ENCODE measurements around the gene SMIM8.

SMIM8 gene

GRCh38 chr6:87333591-87334181 is 11.3 kb downstream of the SMIM8 start:
- Histone ChIP-seq H3K36me3 (ENCODE audit: control insufficient read depth, insufficient read depth, low read length) (no peaks in the 10 kb centered on the region), H3K27me3 (ENCODE audit: control insufficient read depth, insufficient read depth, low read length) (no peaks in the 10 kb centered on the region), H3K27ac (ENCODE audit: low read length) (no peak overlapping the region), H3K9me3 (ENCODE audit: control insufficient read depth, insufficient read depth, low read length) (no peaks in the 10 kb centered on the region), H3K4me1 (ENCODE audit: control insufficient read depth, insufficient read depth, low read length) (peaks cover 1% of the 10 kb centered on the region; the same call in 1 of the 2 replicates), H3K4me3 (ENCODE audit: low read length) (no peak overlapping the region)
- no peak for DNase-seq (ENCODE audit: low read depth, low spot score)
- no CpG with 5 or more reads among the region's 3 CpGs for WGBS (ENCODE audit: insufficient coverage, insufficient read length)

GRCh38 chr6:87334683-87335082 is 12.3 kb downstream of the SMIM8 start:
- H3K4me1 ChIP-seq (ENCODE audit: control insufficient read depth, insufficient read depth, low read length) = peaks cover 1% of the 10 kb centered on the region; the same call in 1 of the 2 replicates
- WGBS (ENCODE audit: insufficient coverage, insufficient read length) = no CpG with 5 or more reads among the region's 1 CpG
- H3K36me3 ChIP-seq (ENCODE audit: control insufficient read depth, insufficient read depth, low read length) = no peaks in the 10 kb centered on the region
- H3K27me3 ChIP-seq (ENCODE audit: control insufficient read depth, insufficient read depth, low read length) = no peaks in the 10 kb centered on the region
- no peak overlapping the region for H3K27ac ChIP-seq (ENCODE audit: low read length)
- H3K9me3 ChIP-seq (ENCODE audit: control insufficient read depth, insufficient read depth, low read length) = no peaks in the 10 kb centered on the region
- no peak for DNase-seq (ENCODE audit: low read depth, low spot score)
- no peak overlapping the region for H3K4me3 ChIP-seq (ENCODE audit: low read length)

- Histone ChIP-seq H3K27me3 (ENCODE audit: control insufficient read depth, insufficient read depth, low read length) (no peaks in the 10 kb centered on the region), H3K4me1 (ENCODE audit: control insufficient read depth, insufficient read depth, low read length) (peaks cover 1% of the 10 kb centered on the region; the same call in 1 of the 2 replicates), H3K36me3 (ENCODE audit: control insufficient read depth, insufficient read depth, low read length) (no peaks in the 10 kb centered on the region), H3K27ac (ENCODE audit: low read length) (no peak overlapping the region), H3K4me3 (ENCODE audit: low read length) (no peak overlapping the region), H3K9me3 (ENCODE audit: control insufficient read depth, insufficient read depth, low read length) (no peaks in the 10 kb centered on the region)
- no peak for DNase-seq (ENCODE audit: low read depth, low spot score)
- WGBS (ENCODE audit: insufficient coverage, insufficient read length) = no CpG with 5 or more reads among the region's 4 CpGs
These were observed 14.0 kb downstream of the SMIM8 start for GRCh38 chr6:87336367-87336766.

- no peak for DNase-seq (ENCODE audit: low read depth, low spot score)
- Histone ChIP-seq H3K27me3 (ENCODE audit: control insufficient read depth, insufficient read depth, low read length) (no peaks in the 10 kb centered on the region), H3K27ac (ENCODE audit: low read length) (no peak overlapping the region), H3K4me3 (ENCODE audit: low read length) (no peak overlapping the region), H3K36me3 (ENCODE audit: control insufficient read depth, insufficient read depth, low read length) (no peaks in the 10 kb centered on the region; the same call in 1 of the 2 replicates), H3K4me1 (ENCODE audit: control insufficient read depth, insufficient read depth, low read length) (no peaks in the 10 kb centered on the region), H3K9me3 (ENCODE audit: control insufficient read depth, insufficient read depth, low read length) (no peaks in the 10 kb centered on the region)
- WGBS (ENCODE audit: insufficient coverage, insufficient read length) = no CpG with 5 or more reads among the region's 4 CpGs
These were observed 17.8 kb downstream of the SMIM8 start for GRCh38 chr6:87340230-87340629.

- Histone ChIP-seq H3K36me3 (ENCODE audit: control insufficient read depth, insufficient read depth, low read length) (no peaks in the 10 kb centered on the region; the same call in 1 of the 2 replicates), H3K9me3 (ENCODE audit: control insufficient read depth, insufficient read depth, low read length) (no peaks in the 10 kb centered on the region), H3K4me3 (ENCODE audit: low read length) (no peak overlapping the region), H3K4me1 (ENCODE audit: control insufficient read depth, insufficient read depth, low read length) (no peaks in the 10 kb centered on the region), H3K27me3 (ENCODE audit: control insufficient read depth, insufficient read depth, low read length) (no peaks in the 10 kb centered on the region), H3K27ac (ENCODE audit: low read length) (no peak overlapping the region)
- no peak for DNase-seq (ENCODE audit: low read depth, low spot score)
- WGBS (ENCODE audit: insufficient coverage, insufficient read length) = no CpG with 5 or more reads among the region's 2 CpGs
These were observed 18.8 kb downstream of the SMIM8 start for GRCh38 chr6:87341158-87341557.

- Histone ChIP-seq H3K36me3 (ENCODE audit: control insufficient read depth, insufficient read depth, low read length) (no peaks in the 10 kb centered on the region; the same call in 1 of the 2 replicates), H3K4me1 (ENCODE audit: control insufficient read depth, insufficient read depth, low read length) (no peaks in the 10 kb centered on the region), H3K27me3 (ENCODE audit: control insufficient read depth, insufficient read depth, low read length) (no peaks in the 10 kb centered on the region), H3K9me3 (ENCODE audit: control insufficient read depth, insufficient read depth, low read length) (no peaks in the 10 kb centered on the region), H3K4me3 (ENCODE audit: low read length) (no peak overlapping the region), H3K27ac (ENCODE audit: low read length) (no peak overlapping the region)
- DNase-seq (ENCODE audit: low read depth, low spot score) = no peak
- no CpG with 5 or more reads among the region's 1 CpG for whole genome bisulfite sequencing (ENCODE audit: insufficient coverage, insufficient read length)
These were observed 19.5 kb downstream of the SMIM8 start for GRCh38 chr6:87341899-87342298.

GRCh38 chr6:87342829-87343228 is 20.4 kb downstream of the SMIM8 start:
- Histone ChIP-seq H3K4me1 (ENCODE audit: control insufficient read depth, insufficient read depth, low read length) (no peaks in the 10 kb centered on the region), H3K27ac (ENCODE audit: low read length) (no peak overlapping the region), H3K9me3 (ENCODE audit: control insufficient read depth, insufficient read depth, low read length) (no peaks in the 10 kb centered on the region), H3K27me3 (ENCODE audit: control insufficient read depth, insufficient read depth, low read length) (no peaks in the 10 kb centered on the region), H3K4me3 (ENCODE audit: low read length) (no peak overlapping the region), H3K36me3 (ENCODE audit: control insufficient read depth, insufficient read depth, low read length) (no peaks in the 10 kb centered on the region; the same call in 1 of the 2 replicates)
- no peak for DNase-seq (ENCODE audit: low read depth, low spot score)

GRCh38 chr6:87344731-87345130 is 22.3 kb downstream of the SMIM8 start, which contains the start of gene C6orf163:
Gene C6orf163 (plus strand): TSS chr6:87344813. CDS start chr6:87345100, 287 bp downstream.
- no CpG with 5 or more reads among the region's 2 CpGs for WGBS (ENCODE audit: insufficient coverage, insufficient read length)
- no peak for DNase-seq (ENCODE audit: low read depth, low spot score)
- no peak within 1 kb of the TSS for H3K4me3 ChIP-seq (ENCODE audit: low read length)

GRCh38 chr6:87346700-87347099 is 24.3 kb downstream of the SMIM8 start:
- Histone ChIP-seq H3K4me1 (ENCODE audit: control insufficient read depth, insufficient read depth, low read length) (no peaks in the 10 kb centered on the region), H3K27me3 (ENCODE audit: control insufficient read depth, insufficient read depth, low read length) (no peaks in the 10 kb centered on the region), H3K36me3 (ENCODE audit: control insufficient read depth, insufficient read depth, low read length) (no peaks in the 10 kb centered on the region; the same call in 1 of the 2 replicates), H3K27ac (ENCODE audit: low read length) (no peak overlapping the region), H3K9me3 (ENCODE audit: control insufficient read depth, insufficient read depth, low read length) (no peaks in the 10 kb centered on the region), H3K4me3 (ENCODE audit: low read length) (no peak overlapping the region)
- WGBS (ENCODE audit: insufficient coverage, insufficient read length) = no CpG with 5 or more reads among the region's 3 CpGs
- no peak for DNase-seq (ENCODE audit: low read depth, low spot score)

More at GRCh38 chr6:87344731-87345130, 22.3 kb downstream of the SMIM8 start, which contains the start of gene C6orf163:
- Histone ChIP-seq H3K4me1 (ENCODE audit: control insufficient read depth, insufficient read depth, low read length) (no peaks in the 10 kb centered on the region), H3K27me3 (ENCODE audit: control insufficient read depth, insufficient read depth, low read length) (no peaks in the 10 kb centered on the region), H3K9me3 (ENCODE audit: control insufficient read depth, insufficient read depth, low read length) (no peaks in the 10 kb centered on the region), H3K36me3 (ENCODE audit: control insufficient read depth, insufficient read depth, low read length) (no peaks in the 10 kb centered on the region; the same call in 1 of the 2 replicates), H3K27ac (ENCODE audit: low read length) (no peak within 1 kb of the TSS)

GRCh38 chr6:87349896-87350295 is 27.5 kb downstream of the SMIM8 start:
- WGBS (ENCODE audit: insufficient coverage, insufficient read length) = no CpG with 5 or more reads among the region's 2 CpGs
- Histone ChIP-seq H3K4me1 (ENCODE audit: control insufficient read depth, insufficient read depth, low read length) (no peaks in the 10 kb centered on the region), H3K27me3 (ENCODE audit: control insufficient read depth, insufficient read depth, low read length) (no peaks in the 10 kb centered on the region), H3K27ac (ENCODE audit: low read length) (no peak overlapping the region), H3K36me3 (ENCODE audit: control insufficient read depth, insufficient read depth, low read length) (no peaks in the 10 kb centered on the region), H3K9me3 (ENCODE audit: control insufficient read depth, insufficient read depth, low read length) (no peaks in the 10 kb centered on the region), H3K4me3 (ENCODE audit: low read length) (no peak overlapping the region)
- DNase-seq (ENCODE audit: low read depth, low spot score) = no peak

- Histone ChIP-seq H3K4me3 (ENCODE audit: low read length) (no peak overlapping the region), H3K27ac (ENCODE audit: low read length) (no peak overlapping the region), H3K4me1 (ENCODE audit: control insufficient read depth, insufficient read depth, low read length) (no peaks in the 10 kb centered on the region), H3K27me3 (ENCODE audit: control insufficient read depth, insufficient read depth, low read length) (no peaks in the 10 kb centered on the region), H3K9me3 (ENCODE audit: control insufficient read depth, insufficient read depth, low read length) (no peaks in the 10 kb centered on the region), H3K36me3 (ENCODE audit: control insufficient read depth, insufficient read depth, low read length) (no peaks in the 10 kb centered on the region)
- DNase-seq (ENCODE audit: low read depth, low spot score) = no peak
These were observed 28.1 kb downstream of the SMIM8 start for GRCh38 chr6:87350516-87350915.

All from iPS DF 6.9 (cell line).